Stimulated activated CD4-positive, alpha-beta T cell treated with anti-CD3 and anti-CD28 coated beads, Interleukin-4, amount 100 ng/mL, for 4 hours (primary cell): ENCODE data around the gene GRIK1.

Experiments
- DNase-seq, 2 experiments: peaks; one replicate each; pipeline ENCODE4 v3.0.0-alpha.2; 2020

Gene GRIK1

GRCh38 chr21:29771491-29772066, 168.2 kb downstream of the GRIK1 start:
- no peak for DNase-seq

DNA sequence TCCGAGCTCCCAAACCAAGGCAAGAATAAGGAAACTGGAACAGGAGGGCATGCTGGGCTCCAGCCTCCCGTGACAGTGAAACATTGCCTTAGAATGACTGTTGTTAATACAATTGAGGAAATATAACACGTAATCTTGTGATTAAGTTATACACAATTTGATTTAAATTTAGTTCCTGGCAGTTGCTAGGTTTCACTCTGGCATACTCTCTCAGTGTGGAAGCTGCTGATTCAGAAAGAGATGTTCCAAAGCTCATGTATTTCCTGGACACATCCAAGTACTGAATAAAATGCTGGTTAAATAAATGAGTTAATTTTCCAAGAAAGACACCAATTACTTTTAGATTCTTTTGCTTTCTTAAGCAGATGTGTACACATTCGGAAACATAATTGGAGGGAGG, 176.1 kb downstream of the GRIK1 start:
- DNase-seq = no peak

- DNase-seq = no peak
Measured at GRCh38 chr21:29762570-29763082, 177.2 kb downstream of the GRIK1 start.

DNA sequence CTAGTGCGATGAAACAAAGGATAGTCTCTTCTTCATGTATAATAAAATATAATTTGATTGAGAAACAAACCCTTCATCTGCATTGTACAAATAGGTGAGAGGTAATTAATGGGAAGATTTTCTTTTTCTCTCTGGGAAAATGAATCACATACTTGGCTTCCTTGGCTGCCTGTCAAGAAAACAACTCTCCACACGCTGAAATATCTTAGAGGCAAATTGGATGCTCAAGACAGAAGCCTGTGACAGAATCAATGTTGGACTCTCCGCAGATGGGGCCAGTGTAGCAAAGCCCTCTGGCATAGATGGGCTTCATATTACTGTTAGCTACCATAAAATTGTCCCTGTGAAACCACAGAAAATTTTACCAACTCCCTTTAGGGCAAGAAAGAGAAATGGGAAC, 186.6 kb downstream of the GRIK1 start:
- no peak for DNase-seq

DNA sequence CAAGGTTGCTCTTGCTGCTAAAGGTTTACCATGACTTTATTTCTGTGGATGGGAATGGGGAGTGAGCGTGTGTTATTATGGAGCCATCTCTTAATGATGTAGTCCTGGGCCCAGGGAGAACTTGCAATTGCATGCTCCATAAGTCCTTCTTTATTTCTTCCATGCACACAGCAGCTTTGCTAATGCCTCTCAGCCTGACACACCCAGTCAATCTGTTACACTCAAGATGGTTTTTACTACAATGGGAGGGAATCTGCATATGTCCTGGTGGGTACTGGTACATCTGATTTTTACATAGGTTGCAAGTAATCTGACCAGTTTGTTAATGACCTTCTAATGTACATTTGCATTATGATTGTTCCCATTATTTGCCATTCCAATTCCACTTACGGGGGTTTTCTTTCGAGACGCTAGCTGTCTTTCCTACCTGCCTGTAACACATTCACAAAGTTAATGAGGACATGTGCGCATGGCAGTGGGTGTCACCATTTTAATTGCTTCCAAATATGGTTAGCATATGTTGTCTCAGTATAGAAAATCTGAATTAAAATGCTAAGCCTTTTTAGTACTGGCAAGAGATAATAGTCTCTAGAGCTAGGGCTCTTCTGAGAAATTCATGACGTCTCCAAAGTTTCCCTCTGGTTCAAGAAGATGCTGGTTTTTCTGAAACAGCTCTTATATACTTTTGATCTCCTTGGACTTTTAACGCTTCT, 188.2 kb downstream of the GRIK1 start:
- no peak for DNase-seq

GRCh38 chr21:29749957-29750356, 189.8 kb downstream of the GRIK1 start:
- no peak for DNase-seq

GRCh38 chr21:29749223-29749622, 190.6 kb downstream of the GRIK1 start:
- DNase-seq = no peak

- no peak for DNase-seq
Measured at GRCh38 chr21:29748391-29749167, 191.2 kb downstream of the GRIK1 start.

DNA sequence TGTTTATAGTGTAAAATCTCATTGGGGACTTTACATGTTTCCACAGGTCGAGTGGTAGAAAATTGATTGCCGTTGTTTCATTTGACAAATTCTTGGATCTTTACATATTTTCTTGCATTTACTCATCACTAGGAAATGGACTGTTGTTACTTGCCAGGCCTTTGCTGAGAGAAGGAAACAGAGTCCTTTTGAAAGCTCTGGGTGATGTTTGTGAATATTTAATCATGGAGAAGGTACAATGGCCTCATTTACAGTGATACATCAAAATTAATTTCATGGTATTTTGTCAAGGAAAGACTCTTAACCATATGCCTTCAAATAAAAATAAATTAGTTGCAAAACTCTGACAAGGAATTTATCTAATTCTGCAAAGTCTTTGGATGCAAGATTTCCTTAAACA, 198.0 kb downstream of the GRIK1 start:
- DNase-seq = no peak

- no peak for DNase-seq
Measured at GRCh38 chr21:29739176-29739575, 200.6 kb downstream of the GRIK1 start.

- no peak for DNase-seq
Measured at GRCh38 chr21:29738730-29739129, 201.1 kb downstream of the GRIK1 start.

GRCh38 chr21:29737186-29737585, 202.6 kb downstream of the GRIK1 start:
- DNase-seq = no peak

DNA sequence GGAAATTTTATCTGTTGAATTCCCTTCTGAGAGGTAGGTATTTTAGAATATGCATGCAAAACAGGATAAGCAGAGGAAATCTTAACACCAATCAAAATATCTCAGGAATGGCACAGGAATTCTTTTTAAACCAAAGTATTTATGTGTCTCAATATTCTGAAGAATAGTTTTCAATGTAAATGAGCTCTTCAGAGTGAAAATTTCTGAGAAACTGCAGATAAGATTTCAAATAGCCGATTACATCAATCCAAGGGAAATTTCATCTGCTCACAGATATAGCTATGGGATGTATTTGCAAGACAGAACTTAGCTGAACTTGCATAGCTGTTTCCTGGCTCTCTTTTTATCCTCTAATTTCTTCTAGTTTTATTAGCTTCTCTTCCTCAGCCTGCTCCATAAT, 209.5 kb downstream of the GRIK1 start:
- DNase-seq = no peak

- DNase-seq = no peak
Measured at GRCh38 chr21:29726044-29726443, 213.8 kb downstream of the GRIK1 start.

GRCh38 chr21:29725025-29725736, 214.6 kb downstream of the GRIK1 start:
- DNase-seq = no peak

- DNase-seq = no peak
Measured at GRCh38 chr21:29721964-29722363, 217.8 kb downstream of the GRIK1 start.

- no peak for DNase-seq
Measured at GRCh38 chr21:29721221-29721620, 218.6 kb downstream of the GRIK1 start.

- no peak for DNase-seq
Measured at GRCh38 chr21:29719521-29719920, 220.3 kb downstream of the GRIK1 start.

DNA sequence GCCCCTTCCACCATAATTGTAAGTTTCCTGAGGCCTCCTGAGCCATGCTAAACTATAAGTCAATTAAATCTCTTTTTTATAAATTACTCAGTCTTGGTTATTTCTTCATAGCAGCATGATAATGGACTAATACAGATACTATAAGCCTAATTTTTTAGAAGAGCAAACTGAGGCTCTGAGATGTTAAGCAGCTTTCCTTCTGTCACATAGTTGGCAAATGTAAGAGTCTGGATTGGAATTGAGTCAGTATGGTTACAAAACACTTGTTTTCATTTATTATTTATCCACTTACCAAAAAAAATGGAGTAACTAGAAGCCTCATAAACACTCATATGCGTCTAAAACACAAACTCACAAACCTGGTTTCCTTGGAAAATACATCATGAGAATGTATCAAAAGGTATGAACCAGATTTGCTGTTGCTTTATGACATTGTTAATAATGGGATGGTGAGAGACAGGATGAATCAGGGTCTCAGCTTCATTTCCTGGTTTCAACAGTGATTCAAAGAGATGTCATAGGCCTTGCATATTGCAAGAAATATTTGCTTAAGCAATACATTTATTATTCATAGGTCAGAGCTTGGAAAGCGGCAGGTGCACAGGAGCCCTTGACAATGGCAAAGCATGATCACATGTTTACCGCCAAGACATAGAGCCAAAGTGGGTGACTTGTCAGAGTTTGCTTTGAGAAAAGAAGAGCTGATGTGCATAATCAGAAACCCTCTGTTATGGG, 221.5 kb downstream of the GRIK1 start:
- DNase-seq = no peak

GRCh38 chr21:29717659-29718058, 222.1 kb downstream of the GRIK1 start:
- DNase-seq = no peak

- DNase-seq = no peak
Measured at GRCh38 chr21:29716753-29717152, 223.0 kb downstream of the GRIK1 start.

DNA sequence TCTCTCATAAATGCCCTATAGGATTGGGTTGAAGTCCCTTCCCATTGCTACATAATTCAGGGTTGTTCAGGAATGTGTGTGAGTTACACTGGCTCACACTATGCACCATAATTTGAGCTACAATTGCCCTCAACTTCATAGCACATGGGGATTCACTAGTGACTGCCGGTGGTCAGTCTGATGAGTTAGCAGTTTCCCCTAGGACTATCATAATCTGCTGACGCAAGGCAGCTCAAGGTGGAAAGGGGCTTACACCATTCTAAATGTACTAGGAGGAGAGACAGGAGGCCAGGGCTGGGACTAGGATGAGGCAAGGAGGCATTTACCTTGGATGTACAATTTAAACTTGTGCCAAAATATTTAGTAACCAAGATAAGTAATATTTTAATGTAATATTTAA, 224.7 kb downstream of the GRIK1 start:
- no peak for DNase-seq

GRCh38 chr21:29712818-29713217, 227.0 kb downstream of the GRIK1 start:
- DNase-seq = no peak
